ENCODE data around the gene HIRA.

The HIRA gene

DNA sequence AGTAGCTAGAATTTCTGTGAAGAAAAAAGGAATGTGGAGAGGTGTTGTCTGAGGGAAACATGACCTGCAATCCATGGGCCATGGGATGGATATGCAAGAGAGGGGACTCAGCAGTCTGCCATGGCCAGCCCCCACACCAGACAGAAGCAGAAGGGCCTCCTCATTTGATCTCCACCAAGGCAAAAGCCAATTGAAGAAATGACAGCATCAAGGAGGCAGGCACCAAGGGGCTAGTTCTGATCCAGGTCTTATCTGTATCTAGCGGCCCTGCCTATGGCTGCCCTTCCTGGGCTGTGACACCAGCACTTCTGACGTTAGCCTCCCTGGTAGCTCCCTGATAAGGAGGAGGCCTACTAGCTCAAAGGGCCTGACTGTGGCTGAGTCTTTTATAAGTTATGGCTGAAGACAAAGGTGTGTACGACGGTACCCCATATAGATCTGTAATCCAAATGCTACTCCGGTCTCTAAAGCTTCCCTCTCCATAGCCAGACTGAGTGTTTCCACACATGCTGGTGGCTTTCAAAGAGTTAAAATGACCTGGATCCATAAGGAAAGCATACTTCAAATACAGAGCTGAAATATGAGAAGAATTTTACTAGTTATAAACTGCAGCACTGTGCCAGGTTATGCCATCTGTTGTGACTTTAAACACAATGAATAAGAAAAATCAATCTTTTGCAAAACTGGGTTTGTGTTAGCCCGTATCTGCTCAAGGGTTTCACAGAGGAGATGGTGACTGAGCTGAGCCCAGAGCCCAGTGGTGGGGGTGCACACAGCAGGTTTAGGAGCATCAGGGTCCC lies 34.4 kb downstream of the HIRA start:
- TF ChIP-seq EGR1 (IDR thresholded peaks at IDR 0.05): no peak
- TF ChIP-seq, protein P1, sequence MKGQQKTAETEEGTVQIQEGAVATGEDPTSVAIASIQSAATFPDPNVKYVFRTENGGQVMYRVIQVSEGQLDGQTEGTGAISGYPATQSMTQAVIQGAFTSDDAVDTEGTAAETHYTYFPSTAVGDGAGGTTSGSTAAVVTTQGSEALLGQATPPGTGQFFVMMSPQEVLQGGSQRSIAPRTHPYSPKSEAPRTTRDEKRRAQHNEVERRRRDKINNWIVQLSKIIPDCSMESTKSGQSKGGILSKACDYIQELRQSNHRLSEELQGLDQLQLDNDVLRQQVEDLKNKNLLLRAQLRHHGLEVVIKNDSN (IDR thresholded peaks at IDR 0.05): no peak
- no peak for TF ChIP-seq TAF1 (IDR thresholded peaks at IDR 0.05; ENCODE audit: low read depth)
- TF ChIP-seq ZBTB7A (IDR thresholded peaks at IDR 0.05; ENCODE audit: low read depth): no peak
- TF ChIP-seq, protein P2, sequence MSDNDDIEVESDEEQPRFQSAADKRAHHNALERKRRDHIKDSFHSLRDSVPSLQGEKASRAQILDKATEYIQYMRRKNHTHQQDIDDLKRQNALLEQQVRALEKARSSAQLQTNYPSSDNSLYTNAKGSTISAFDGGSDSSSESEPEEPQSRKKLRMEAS (IDR thresholded peaks at IDR 0.05): no peak
- no peak for TF ChIP-seq CREB1 (IDR thresholded peaks at IDR 0.05; ENCODE audit: low read depth)
- TF ChIP-seq, protein P3, sequence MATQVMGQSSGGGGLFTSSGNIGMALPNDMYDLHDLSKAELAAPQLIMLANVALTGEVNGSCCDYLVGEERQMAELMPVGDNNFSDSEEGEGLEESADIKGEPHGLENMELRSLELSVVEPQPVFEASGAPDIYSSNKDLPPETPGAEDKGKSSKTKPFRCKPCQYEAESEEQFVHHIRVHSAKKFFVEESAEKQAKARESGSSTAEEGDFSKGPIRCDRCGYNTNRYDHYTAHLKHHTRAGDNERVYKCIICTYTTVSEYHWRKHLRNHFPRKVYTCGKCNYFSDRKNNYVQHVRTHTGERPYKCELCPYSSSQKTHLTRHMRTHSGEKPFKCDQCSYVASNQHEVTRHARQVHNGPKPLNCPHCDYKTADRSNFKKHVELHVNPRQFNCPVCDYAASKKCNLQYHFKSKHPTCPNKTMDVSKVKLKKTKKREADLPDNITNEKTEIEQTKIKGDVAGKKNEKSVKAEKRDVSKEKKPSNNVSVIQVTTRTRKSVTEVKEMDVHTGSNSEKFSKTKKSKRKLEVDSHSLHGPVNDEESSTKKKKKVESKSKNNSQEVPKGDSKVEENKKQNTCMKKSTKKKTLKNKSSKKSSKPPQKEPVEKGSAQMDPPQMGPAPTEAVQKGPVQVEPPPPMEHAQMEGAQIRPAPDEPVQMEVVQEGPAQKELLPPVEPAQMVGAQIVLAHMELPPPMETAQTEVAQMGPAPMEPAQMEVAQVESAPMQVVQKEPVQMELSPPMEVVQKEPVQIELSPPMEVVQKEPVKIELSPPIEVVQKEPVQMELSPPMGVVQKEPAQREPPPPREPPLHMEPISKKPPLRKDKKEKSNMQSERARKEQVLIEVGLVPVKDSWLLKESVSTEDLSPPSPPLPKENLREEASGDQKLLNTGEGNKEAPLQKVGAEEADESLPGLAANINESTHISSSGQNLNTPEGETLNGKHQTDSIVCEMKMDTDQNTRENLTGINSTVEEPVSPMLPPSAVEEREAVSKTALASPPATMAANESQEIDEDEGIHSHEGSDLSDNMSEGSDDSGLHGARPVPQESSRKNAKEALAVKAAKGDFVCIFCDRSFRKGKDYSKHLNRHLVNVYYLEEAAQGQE (IDR thresholded peaks at IDR 0.05; ENCODE audit: low read depth): no peak
- TF ChIP-seq EP300 (IDR thresholded peaks at IDR 0.05; ENCODE audit: borderline replicate concordance): no peak

DNA sequence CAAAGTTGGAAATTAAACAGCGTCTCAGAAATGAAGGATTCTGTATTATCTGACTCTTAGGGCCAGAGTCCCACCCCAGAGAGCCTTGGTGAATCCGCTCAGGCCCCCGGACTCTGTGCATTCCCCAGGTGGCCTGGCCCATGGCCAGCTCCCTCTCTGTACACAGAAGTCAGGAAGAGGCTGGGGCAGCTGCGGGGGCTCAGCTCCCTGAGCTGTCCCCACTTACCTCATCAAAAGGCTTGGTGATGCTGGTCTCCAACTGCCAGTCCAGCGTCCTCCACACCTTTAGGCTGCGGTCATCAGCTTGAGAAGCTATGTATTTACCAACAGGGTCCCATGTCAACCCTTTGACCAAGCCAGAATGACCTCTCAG lies 35.0 kb downstream of the HIRA start:
- TF ChIP-seq ZBTB7A (IDR thresholded peaks at IDR 0.05; ENCODE audit: low read depth) (no peak), TEAD4 (IDR thresholded peaks at IDR 0.05) (no peak), TCF12 (IDR thresholded peaks at IDR 0.05; ENCODE audit: low read depth) (no peak), TAF1 (IDR thresholded peaks at IDR 0.05; ENCODE audit: low read depth) (no peak), CREB1 (IDR thresholded peaks at IDR 0.05; ENCODE audit: low read depth) (no peak), NFIC (IDR thresholded peaks at IDR 0.05) (no peak), EGR1 (IDR thresholded peaks at IDR 0.05) (no peak)
- TF ChIP-seq, protein P3 (IDR thresholded peaks at IDR 0.05; ENCODE audit: low read depth): no peak
- TF ChIP-seq, protein P1 (IDR thresholded peaks at IDR 0.05): no peak
- TF ChIP-seq, protein P2 (IDR thresholded peaks at IDR 0.05): no peak

DNA sequence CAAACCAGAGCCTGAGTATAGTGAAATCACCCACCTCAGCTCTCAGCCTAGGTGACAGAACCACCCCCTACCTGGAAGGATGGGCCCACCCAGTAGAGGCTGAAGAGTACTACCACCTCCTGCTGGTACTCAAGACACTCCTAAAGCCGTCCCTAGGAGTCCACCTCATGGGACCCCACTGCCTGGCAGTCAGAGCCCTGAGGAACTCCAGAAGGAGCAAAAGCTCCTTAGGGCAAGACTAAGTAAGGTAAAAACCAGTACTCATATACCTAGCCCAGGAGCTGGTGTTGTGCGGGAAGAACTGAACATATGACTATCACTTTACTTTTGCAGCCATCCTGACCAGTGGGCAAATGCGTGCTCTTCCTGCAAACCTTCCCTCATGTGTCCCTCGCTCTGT lies 36.3 kb downstream of the HIRA start:
- TF ChIP-seq, protein P2 (IDR thresholded peaks at IDR 0.05): no peak
- TF ChIP-seq TAF1 (IDR thresholded peaks at IDR 0.05; ENCODE audit: low read depth) (no peak), TEAD4 (IDR thresholded peaks at IDR 0.05) (no peak), RAD21 (IDR thresholded peaks at IDR 0.05; ENCODE audit: low read depth) (no peak), ZBTB7A (IDR thresholded peaks at IDR 0.05; ENCODE audit: low read depth) (no peak), FOXM1 (IDR thresholded peaks at IDR 0.05; ENCODE audit: borderline replicate concordance, low read depth) (no peak), CREB1 (IDR thresholded peaks at IDR 0.05; ENCODE audit: low read depth) (no peak), TCF12 (IDR thresholded peaks at IDR 0.05; ENCODE audit: low read depth) (no peak), YY1 (IDR thresholded peaks at IDR 0.05; ENCODE audit: low read depth) (no peak), EP300 (IDR thresholded peaks at IDR 0.05; ENCODE audit: borderline replicate concordance) (no peak), EGR1 (IDR thresholded peaks at IDR 0.05) (no peak), CEBPB (IDR thresholded peaks at IDR 0.05) (no peak)
- TF ChIP-seq, protein P3 (IDR thresholded peaks at IDR 0.05; ENCODE audit: low read depth): no peak
- TF ChIP-seq, protein P1 (IDR thresholded peaks at IDR 0.05): no peak

All from Ishikawa (cell line).